NCI-H1436 treated with DMSO at 0.1 percent for 48 hours (cell line): ENCODE measurements around the gene TNRC18.
"Not testable (repeated sequence)": the region's sequence is repeated elsewhere in the genome, so short reads cannot be mapped to it uniquely, and the experiment has no call there.

Experiments used
- DNase-seq: peaks from one replicate; lab custom pipeline; 2025; lab: John Stamatoyannopoulos, UW

TNRC18 gene

GRCh38 chr7:5377279-5377678, 46.4 kb downstream of the TNRC18 start:
- no peak for DNase-seq

- no peak for DNase-seq
Measured at GRCh38 chr7:5375925-5376324, 47.7 kb downstream of the TNRC18 start.

- no peak for DNase-seq
Measured at GRCh38 chr7:5374464-5374863, 49.2 kb downstream of the TNRC18 start.

DNA sequence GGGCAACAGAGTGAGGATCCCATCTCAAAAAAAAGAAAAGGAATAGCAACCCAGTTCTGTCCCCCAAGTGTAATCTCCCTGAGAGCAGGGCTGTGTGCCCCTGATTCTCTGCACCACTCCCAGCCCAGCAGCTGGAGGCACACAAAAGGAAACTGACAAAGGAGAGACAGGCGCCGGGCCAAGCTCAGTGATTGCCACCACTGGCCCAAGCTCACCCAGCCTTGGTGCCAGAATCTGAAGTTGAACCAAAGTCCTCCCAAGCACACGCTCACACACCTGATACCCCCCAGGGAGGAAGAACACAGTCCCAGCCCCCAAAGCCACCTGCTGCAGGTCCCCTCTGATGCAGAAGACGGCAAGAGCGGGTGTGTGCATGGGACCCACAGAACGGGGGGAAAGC, 50.3 kb downstream of the TNRC18 start:
- DNase-seq, result no peak

- no peak for DNase-seq
Measured at GRCh38 chr7:5370454-5371353, 52.9 kb downstream of the TNRC18 start.

GRCh38 chr7:5367661-5368060, 56.0 kb downstream of the TNRC18 start:
- no peak for DNase-seq

DNA sequence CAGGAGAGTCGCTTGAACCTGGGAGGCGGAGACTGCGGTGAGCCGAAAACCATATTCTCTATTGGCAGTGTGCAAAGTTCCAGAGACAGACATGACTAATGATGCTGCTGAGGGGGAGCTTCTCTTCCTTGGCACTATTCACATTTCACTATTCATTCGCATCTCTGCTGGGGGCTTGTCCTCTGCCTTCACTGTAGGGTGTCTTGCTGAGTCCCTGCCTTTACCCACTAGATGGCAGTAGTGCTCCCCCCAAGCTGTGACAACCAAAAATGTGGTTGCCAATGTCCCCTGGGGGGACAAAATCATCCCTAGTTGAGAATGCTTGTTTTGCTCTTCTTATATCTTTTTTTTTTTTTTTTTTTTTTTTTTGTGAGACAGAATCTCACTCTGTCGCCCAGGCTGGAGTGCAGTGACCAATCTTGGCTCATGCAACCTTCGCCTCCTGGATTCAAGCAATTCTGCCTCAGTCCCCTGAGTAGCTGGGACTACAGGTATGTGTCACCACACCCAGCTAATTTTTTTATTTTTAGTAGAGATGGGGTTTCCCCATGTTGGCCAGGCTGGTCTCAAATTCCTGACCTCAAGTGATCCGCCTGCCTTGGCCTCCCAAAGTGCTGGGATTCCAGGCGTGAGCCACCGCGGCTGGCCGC, 57.5 kb downstream of the TNRC18 start:
- not testable (repeated sequence) for DNase-seq

DNA sequence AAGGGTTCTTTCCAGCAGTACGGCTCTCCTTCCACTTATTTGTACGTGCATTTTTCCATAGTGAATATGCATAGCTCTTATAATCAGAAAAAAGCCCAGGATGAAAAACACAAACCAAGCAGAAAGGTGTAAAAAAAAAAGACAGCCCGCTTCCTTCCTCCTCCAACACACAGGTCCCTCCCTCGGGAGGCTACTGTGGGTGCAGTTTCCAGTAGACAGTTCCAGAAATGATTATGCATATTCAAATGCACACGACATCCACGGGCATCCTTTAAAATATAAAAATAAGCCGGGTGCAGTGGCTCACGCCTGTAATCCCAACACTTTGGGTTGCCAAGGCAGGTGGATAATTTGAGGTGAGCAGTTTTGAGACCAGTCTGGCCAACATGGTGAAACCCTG, 59.9 kb downstream of the TNRC18 start:
- DNase-seq, result no peak

GRCh38 chr7:5362466-5362865, 61.2 kb downstream of the TNRC18 start:
- no peak for DNase-seq

- DNase-seq, result no peak
Measured at GRCh38 chr7:5361446-5362127, 62.0 kb downstream of the TNRC18 start.

DNA sequence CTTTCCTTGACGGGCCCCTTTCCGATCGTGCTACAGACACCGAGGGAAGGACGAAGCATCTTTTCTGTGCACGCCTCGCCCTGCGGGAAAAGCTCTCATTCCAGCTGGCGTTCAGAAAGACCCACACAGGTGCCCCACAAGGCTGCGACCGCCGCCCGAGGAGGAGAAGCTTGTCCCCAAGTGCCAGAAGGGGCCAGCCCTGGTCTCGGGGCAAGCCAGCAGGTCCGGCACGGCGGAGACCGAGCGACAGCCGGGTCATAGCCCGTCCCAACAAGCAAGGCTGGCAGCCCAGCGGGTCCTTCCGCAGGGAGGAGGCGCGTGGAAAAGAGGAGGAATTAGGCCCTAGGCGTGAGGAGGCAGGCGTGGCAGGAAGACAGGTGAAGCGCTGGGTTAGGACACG, 62.7 kb downstream of the TNRC18 start:
- no peak for DNase-seq

- no peak for DNase-seq
Measured at GRCh38 chr7:5360451-5360850, 63.2 kb downstream of the TNRC18 start.

DNA sequence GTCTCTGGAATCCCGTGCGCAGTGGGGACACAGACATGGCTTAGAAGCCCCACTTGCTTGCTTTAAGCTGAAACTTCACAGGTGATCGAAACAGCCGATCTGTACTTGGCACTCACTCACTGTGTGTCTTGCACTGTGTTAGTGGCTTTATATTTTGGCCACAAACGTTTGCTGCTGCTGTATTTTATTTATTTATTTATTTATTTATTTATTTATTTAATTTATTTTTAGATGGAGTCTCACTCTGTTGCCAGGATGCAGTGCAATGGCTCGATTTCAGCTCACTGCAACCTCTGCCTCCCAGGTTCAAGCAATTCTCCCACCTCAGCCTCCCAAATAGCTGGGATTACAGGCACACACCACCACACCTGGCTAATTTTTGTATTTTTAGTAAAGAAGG, 63.6 kb downstream of the TNRC18 start:
- DNase-seq, result not testable (repeated sequence)

- DNase-seq, result no peak
Measured at GRCh38 chr7:5359344-5359743, 64.3 kb downstream of the TNRC18 start.

DNA sequence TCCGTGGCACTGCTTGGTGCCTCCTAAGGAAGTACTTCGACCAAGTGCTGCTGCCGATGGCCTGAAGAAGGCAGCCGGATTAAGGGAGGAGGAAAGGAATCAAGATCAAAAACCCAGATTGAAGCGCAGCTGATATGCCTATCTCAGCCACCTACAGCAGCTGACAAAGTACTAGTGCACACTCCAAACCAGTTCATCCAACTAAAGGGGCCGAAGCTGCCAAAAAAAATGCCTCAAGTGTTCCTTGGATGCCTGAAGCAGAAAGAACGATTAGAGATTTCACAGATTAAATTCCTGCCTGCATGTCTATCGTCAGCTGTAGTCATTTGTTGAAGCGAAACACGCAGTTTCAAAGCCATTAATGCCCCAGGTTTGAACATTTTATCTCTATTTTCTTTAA, 65.7 kb downstream of the TNRC18 start:
- DNase-seq, result no peak

DNA sequence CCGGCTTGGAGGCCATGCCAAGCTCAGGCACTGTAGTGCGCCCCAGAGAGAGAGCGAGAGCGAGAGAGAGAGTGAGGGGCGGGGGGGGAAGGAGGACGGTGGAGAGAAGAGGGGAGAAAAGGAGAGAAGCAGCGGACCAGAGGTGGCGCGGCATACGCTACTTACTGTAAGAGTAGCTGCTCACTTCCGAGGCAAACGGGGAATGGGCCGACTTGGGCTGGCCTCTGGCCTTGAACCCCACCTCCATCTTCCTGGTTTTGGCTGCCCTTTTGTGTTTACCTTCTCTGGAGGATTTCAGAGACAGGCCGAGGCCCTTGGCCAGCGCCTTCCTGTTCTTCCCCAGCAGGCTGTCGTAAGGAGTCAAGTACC, 66.9 kb downstream of the TNRC18 start:
- DNase-seq, result no peak

DNA sequence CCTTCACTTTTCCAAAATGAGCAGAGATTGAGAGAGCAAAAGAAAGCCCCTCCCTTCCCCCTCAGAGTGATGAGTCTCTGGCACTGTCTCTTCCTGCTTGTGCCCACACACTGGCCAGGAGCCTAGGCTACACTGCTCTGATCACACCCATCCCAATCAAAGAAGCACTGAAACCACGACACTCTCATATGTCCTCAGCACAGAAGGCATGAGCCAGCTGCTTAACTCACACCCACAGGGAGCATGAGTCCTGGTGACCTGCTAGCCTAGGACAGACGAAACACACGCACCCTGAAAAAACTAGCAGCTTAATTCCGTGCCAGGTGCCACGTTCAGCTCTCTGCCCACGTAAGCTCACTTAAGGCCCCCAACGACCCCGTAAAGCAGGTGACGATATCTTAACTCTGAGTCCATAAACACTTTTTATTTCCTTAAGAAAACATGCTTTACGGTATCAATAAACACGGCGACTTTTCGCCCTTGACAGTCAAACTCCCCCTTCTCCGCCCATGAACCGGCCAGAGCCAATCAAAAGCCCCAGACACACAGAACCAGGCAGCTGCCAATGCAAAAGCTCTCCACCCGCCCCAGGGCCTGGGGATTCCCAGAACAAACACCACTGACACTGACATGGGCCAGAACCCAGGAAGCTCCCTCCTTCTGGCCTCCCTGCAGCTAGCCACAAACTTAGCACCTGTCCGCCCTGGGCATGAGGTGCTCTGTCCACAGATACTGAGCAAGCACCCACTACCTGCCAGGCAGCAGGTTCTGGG, 69.0 kb downstream of the TNRC18 start:
- no peak for DNase-seq

- DNase-seq, result no peak
Measured at GRCh38 chr7:5352440-5353010, 71.1 kb downstream of the TNRC18 start.

- DNase-seq, result no peak
Measured at GRCh38 chr7:5351507-5352265, 71.9 kb downstream of the TNRC18 start.

GRCh38 chr7:5350600-5351385, 72.8 kb downstream of the TNRC18 start:
- DNase-seq, result no peak

- no peak for DNase-seq
Measured at GRCh38 chr7:5350174-5350463, 73.5 kb downstream of the TNRC18 start.
